Islet precursor cell (in vitro differentiated cells): Measurements from ENCODE around the gene ACIN1.

Experiments used
- DNase-seq: peaks from one replicate; pipeline ENCODE4 v3.0.0-alpha.2; 2018

Gene ACIN1

GRCh38 chr14:23094666-23095195 lies at the start of gene ACIN1:
Gene ACIN1 (minus strand): TSS chr14:23095136. CDS start chr14:23095112, 24 bp downstream.
- DNase-seq: peak; percentile 94

- DNase-seq: no peak
These were observed 49.0 kb upstream of the ACIN1 start for GRCh38 chr14:23143911-23144310.

GRCh38 chr14:23142826-23143225 lies 47.9 kb upstream of the ACIN1 start:
- no peak for DNase-seq

GRCh38 chr14:23141706-23142444 lies 46.9 kb upstream of the ACIN1 start:
- peak; percentile 79 for DNase-seq

GRCh38 chr14:23140371-23140770 lies 45.4 kb upstream of the ACIN1 start:
- peak; percentile 43 for DNase-seq

GRCh38 chr14:23139874-23140273 lies 44.9 kb upstream of the ACIN1 start:
- DNase-seq: no peak

- peak; percentile 37 for DNase-seq
These were observed 43.0 kb upstream of the ACIN1 start for GRCh38 chr14:23137813-23138535.

- peak; percentile 41 for DNase-seq
These were observed 42.4 kb upstream of the ACIN1 start for GRCh38 chr14:23137192-23137812.

GRCh38 chr14:23136566-23137133 lies 41.7 kb upstream of the ACIN1 start:
- DNase-seq: peak; percentile 42

GRCh38 chr14:23132970-23133369 lies 38.0 kb upstream of the ACIN1 start:
- no peak for DNase-seq

GRCh38 chr14:23131482-23131881 lies 36.5 kb upstream of the ACIN1 start:
- no peak for DNase-seq

GRCh38 chr14:23130871-23131270 lies 35.9 kb upstream of the ACIN1 start:
- DNase-seq: peak; percentile 31

GRCh38 chr14:23129759-23130316 lies 34.9 kb upstream of the ACIN1 start:
- peak; percentile 21 for DNase-seq

- DNase-seq: no peak
These were observed 34.2 kb upstream of the ACIN1 start for GRCh38 chr14:23128969-23129758.

- peak; percentile 28 for DNase-seq
These were observed 32.9 kb upstream of the ACIN1 start for GRCh38 chr14:23127861-23128260.

- no peak for DNase-seq
These were observed 31.8 kb upstream of the ACIN1 start for GRCh38 chr14:23126548-23127278.

- DNase-seq: peak; percentile 49
These were observed 31.1 kb upstream of the ACIN1 start for GRCh38 chr14:23125933-23126524.

GRCh38 chr14:23125011-23125410 lies 30.1 kb upstream of the ACIN1 start:
- DNase-seq: no peak

- DNase-seq: no peak
These were observed 29.5 kb upstream of the ACIN1 start for GRCh38 chr14:23124337-23124954.

GRCh38 chr14:23123419-23123818 lies 28.5 kb upstream of the ACIN1 start:
- DNase-seq: peak; percentile 56
